Inflammatory macrophage treated with lipopolysaccharide for 4 hours (primary cell): ENCODE results near the gene SRI.

Experiments used
- DNase-seq: peaks from one replicate; pipeline ENCODE4 v3.0.0-alpha.2; 2020

The SRI gene

DNA sequence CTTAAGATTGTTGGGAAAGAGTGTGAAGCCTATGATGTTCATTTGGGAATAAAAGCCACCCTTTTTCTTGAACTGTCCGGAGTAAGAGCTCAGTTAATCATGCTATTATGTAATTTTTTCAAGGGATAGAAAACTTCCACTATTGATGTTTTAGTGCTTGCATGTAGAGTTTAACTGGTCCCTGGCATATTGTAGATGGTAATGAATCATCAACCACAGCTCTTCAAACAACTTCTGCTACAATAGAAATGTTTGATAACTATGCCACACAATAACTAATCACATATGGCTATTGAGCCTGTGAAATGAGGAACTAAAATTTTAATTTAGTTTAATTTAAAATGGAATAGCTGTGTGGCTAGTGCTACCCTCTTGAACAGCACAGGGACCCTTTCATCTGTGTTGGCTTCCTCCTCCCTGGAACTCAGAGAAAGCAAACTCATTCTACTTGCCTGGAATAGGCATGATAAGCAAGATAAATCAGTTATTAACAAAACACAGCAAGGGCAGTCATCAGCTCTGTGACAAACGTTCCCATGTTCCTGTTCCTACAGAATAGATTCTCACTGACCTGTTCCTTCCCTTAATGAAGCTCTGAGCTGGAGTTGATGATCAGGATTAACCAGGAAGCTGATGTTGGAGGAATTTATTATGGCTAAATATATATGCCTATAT, 4.9 kb upstream of the SRI start:
- peak; percentile 74 for DNase-seq

DNA sequence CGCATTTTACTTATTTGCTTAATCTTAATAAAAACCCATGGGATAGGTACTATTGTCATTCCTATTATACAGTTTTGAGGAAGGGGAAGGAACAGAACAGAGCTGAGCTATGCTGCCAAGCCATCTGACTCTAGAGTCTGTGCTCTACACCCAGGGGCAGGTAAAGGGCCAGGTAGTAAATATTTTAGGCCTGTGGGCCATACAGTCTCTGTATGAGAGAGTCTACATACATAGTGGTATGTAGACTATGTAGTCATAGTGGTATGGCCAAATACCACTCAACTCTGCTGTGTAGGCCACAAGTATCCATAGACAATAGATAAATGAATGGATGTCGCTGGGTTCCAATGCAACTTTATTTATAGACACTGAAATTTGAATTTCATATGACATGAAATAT, 3.4 kb upstream of the SRI start:
- DNase-seq: no peak

DNA sequence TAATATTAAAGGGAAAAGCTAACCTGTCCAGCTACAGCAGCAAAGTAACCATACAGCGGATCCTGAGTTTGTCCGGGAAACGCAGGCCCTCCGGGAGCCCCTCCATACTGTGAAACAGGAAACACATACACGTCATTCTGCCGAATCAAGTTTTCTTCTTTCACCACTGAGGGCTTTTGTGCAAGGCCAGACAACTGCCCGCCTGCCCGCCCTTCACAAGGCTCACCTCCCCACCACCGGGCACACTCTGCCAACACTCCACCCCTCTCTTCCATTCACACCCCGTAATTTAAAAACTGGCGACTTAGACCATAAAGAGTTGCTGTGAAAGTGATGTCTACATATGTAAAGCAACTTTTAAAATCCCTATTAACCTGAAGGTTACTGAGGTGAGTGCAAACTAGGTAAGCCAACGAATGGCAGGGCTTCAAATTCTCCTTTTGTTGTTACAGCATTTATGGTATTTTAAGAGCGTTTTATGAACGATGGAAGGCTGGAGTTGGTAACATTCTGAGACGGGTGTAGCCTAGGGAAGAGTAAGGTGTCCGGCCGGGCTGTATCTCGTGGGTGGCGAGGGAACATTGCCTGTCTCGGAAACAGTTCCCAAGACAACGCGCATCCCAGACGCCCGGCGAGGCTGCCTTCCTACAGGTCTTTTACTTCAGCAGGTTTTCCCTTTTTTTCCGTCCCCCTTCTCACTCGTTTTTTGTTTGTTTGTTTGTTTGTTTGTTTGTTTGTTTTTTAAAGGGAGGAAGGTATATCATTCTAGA, 817 bp downstream of the SRI start:
- peak; percentile 90 for DNase-seq

DNA sequence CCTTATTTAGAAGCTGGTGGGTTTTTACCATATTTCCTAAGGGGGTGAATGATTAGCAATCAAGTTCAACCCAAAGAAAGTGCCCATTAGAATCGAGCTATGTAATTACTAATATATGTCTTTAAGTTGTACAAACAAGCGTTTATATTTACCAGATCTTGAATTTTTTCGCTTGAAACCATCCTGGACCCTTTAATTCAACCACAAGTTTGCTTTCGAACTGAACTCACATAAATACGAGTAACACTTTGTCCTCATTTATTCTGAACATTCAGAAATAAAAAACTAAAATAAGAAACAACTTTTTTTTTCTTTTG, 1.5 kb downstream of the SRI start:
- peak; percentile 92 for DNase-seq

DNA sequence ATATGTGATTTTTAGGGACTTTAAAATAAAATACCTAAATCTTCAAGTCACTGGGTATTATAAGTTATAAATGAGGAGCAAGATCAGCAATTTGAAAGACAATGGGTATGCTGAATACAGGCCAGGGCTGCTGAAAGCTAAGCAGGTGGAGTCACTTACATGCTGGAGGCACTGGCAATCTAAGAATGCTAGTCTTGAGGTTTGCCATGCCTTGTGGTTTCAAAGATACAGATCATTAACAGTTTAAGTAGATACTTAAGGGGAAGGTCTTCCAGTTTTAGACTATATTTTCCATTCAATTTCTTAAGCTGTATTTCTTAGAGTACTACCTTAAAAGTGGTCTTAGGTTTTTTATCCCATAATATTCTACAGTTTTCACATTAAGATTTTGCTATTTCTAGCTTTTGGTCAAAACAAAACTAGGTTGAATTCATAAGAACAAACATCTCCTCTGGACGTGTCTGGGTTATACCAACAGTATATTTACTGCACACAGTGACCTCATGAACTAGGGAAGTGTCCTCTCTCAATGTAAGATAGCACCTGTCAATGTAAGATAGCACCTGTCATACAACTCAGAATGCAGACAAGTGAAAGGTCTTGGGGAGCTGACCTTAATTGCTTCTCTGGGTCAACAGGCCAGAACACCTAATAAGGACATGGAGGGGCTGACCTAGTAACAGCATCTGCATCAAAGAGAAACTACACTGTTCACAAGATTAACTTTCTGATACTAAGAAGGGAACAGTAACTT, 2.0 kb downstream of the SRI start:
- no peak for DNase-seq

GRCh38 chr7:88216276-88216675, 3.6 kb downstream of the SRI start:
- no peak for DNase-seq

GRCh38 chr7:88215295-88215694, 4.5 kb downstream of the SRI start:
- no peak for DNase-seq

GRCh38 chr7:88214456-88214855, 5.4 kb downstream of the SRI start:
- DNase-seq: no peak

- no peak for DNase-seq
Observed at GRCh38 chr7:88212918-88213317, 6.9 kb downstream of the SRI start.

- DNase-seq: no peak
Observed at GRCh38 chr7:88208521-88208920, 11.3 kb downstream of the SRI start.

DNA sequence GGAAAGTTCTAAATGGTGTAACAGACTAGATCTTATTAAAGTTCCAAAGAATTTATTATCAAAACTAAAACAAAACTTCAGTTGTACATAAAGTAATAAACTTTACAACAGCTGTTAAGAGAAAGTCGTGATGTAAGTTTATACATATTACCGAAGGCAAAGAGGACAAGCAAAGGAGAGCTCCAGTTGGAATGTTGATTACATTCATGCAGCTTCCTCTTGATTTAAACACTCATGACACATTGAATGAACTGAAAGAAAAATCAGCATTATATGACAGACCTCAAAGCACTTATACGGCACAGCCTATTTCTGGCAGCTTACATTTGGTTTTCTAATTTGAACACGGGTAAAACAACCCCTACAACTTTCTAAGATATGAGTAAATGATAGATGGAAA, 13.6 kb downstream of the SRI start:
- DNase-seq: no peak

DNA sequence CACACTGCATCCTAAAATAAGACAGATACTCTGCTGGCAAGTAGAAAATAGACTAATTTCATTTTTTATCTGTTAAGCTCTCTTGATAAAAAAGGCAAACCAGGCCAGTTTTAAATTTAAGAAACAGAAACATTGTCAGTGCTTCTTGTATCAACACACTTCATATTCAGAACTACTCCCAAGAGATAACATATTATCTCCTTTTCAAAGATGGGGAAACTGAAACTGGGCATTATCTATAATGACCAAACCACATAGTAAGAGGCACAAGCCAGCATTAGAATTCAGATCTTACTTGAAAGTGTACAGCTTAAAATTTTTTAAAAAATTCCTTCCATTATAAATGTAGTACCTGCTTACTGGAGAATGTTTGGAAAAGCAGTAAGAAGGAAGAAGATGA, 14.7 kb downstream of the SRI start:
- DNase-seq: no peak

- no peak for DNase-seq
Observed at GRCh38 chr7:88204525-88205110, 15.2 kb downstream of the SRI start.

DNA sequence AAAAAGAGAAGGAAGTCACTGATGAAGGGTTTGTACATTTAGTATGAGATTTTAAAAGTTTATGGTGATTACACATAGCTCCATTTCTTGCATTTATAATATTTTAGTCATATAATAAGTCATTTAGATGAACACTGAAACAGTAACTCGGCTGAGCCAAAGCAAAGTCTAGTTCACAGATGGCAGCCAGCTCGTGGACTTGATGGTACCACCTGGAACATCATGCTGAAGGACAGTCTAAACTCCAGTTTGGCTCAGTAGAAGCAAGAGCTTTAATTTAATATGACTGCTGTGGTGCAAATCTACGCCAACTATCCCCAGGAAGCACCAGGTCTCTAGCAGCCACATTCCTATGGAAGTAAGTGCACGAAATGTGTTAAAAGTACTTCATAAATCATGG, 16.4 kb downstream of the SRI start:
- DNase-seq: no peak

DNA sequence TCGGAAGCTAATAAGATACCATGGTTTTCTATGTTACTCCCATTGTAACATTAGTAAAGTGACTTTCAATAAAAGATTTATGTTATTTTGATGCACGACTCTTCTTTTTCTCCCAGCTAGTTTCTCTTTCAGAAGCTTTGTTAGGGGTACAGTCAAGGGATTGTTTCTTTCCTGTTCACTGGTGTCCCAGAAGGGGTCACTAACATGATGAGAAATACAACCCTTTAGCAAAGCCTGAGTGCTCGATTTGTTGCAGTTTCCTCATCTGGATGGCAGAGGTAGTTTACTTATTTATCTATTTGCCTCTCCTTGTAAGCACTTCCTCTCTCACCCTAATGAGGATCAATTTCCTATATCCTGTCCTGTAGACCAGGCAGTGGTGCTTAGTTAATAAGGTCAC, 17.0 kb downstream of the SRI start:
- no peak for DNase-seq

GRCh38 chr7:88202278-88202677, 17.6 kb downstream of the SRI start:
- no peak for DNase-seq

GRCh38 chr7:88201305-88201704, 18.5 kb downstream of the SRI start:
- DNase-seq: no peak

DNA sequence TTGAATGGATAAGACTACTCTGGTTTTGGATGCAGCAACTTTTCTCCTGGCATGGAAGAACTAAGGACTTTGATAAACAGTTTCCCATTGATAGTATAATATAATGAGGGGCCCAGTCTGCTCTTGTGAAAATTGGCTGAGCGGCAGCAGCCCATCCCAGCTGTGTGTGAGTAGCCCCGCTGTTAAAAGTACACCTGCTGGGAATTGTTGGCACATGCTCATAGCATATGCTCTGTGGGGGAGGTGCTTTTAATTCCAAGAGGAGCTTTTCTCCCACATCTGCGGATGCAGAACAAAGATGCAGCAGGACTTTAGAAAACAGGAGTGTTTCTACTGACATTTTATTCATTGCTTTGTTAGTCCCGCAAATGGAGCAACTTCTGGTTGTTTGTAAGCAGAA, 19.0 kb downstream of the SRI start:
- DNase-seq: no peak

DNA sequence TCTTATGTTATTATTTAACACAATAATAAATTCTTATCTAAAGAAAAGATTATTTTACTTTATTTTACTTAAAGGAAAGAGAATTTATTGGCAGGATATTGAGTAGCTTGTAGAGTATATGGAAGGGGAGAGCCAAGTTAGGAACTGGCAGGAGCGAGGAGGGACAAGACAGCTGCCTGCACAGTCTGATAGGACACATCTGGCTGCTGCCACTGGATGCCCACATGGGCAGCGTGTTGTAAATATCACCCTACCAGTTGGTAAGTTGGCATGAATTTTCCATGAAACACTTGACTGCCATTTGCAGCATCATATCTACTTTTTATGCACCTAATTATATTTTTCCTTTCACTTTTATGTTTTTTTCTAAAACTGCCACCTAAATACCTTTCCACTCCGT, 19.6 kb downstream of the SRI start:
- no peak for DNase-seq

GRCh38 chr7:88191911-88192310, 27.9 kb downstream of the SRI start:
- no peak for DNase-seq

DNA sequence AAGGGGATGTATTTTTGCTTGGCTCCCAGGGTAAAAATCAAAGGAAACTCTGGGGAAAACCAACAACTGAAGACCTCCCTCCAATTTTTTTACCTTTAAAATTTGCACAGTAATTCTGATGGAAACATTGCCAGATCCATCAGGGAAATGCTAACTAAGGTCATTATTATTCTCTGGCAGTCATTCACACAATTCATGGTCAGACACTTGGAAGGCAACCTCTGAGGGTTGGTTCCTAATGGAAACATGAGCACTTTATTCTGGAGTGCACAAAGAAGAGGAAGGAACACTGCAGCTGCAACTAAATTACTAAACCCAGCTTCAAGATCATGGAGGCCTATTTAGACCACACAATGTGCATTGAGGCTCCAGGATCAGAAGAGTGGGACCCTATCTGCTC, 34.2 kb downstream of the SRI start:
- DNase-seq: no peak

- no peak for DNase-seq
Observed at GRCh38 chr7:88184848-88185304, 35.0 kb downstream of the SRI start.

DNA sequence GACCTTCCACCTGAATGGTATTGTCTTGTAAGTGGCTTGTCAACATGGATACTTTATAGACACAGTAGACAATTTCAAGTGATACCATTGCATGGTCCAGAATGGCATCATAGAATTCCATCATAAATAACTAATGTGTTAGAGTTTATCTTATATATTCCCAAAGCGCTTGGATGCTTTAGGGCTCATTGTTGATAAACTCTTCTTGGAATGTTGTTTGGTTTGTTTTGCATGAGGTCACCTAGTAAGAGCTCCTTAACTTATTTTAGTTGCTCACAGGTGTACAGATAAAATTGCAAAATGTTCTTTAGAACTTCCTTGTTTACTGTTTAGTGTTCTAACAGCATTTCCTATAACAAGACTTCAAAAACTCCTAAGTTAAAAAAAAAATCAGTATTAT, 36.8 kb downstream of the SRI start:
- DNase-seq: no peak

- no peak for DNase-seq
Observed at GRCh38 chr7:88176190-88176589, 43.6 kb downstream of the SRI start.
